Measurements from ENCODE around the gene TRPM2.

DNA sequence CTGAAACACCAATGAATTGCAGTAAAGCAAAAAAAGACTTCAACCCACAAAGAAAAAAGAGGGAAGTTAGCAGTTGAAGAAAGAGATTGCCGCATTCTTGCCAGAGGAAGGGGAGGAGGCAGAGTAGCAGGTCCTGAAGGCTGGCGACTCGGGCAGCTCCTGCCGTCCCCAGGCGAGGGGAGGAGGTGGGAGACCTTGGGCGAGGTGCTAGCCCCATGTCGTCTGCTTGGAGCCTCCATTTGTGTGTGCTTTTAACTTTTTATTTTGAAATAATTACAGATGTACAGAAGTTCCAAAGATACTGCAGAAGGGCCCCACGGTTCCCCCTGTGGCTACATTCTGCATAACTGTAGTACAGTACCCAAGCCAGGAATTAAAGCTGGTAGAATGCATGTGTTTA is 6.7 kb downstream of the TRPM2 start:
- TF ChIP-seq POLR2A (IDR thresholded peaks at IDR 0.05; ENCODE audit: insufficient read depth in 1 of 2, low read depth in 2 of 2, low read length in 2 of 2) (no peak), NFIC (IDR thresholded peaks at IDR 0.05; ENCODE audit: low read length) (no peak)

All from HepG2 (cell line).